ENCODE data around the gene EDEM1.

GRCh38 chr3:5140839-5141238 is 46.7 kb upstream of the EDEM1 start:
- TF ChIP-seq EP300 (IDR thresholded peaks at IDR 0.05) (no peak), CTCF (IDR thresholded peaks at IDR 0.05) (no peak), POLR2A (IDR thresholded peaks at IDR 0.05) (no peak), POLR2AphosphoS5 (IDR thresholded peaks at IDR 0.05) (no peak)

All from gastroesophageal sphincter (tissue), 3 donors.